ENCODE results near the gene ATP5F1E.
"Not testable (repeated sequence)": the region's sequence is repeated elsewhere in the genome, so short reads cannot be mapped to it uniquely, and the experiment has no call there.

Gene ATP5F1E

GRCh38 chr20:58988565-58988882, 43.6 kb downstream of the ATP5F1E start:
- DNase-seq (ENCODE audit: low spot score) = no peak

- DNase-seq (ENCODE audit: low spot score) = no peak
Measured at GRCh38 chr20:58987790-58988564, 44.2 kb downstream of the ATP5F1E start.

GRCh38 chr20:58986968-58987517, 45.1 kb downstream of the ATP5F1E start:
- DNase-seq (ENCODE audit: low spot score) = no peak

GRCh38 chr20:58986286-58986967, 45.7 kb downstream of the ATP5F1E start:
- no peak for DNase-seq (ENCODE audit: low spot score)

- no peak for DNase-seq (ENCODE audit: low spot score)
Measured at GRCh38 chr20:58985656-58986055, 46.5 kb downstream of the ATP5F1E start.

- no peak for DNase-seq (ENCODE audit: low spot score)
Measured at GRCh38 chr20:58984691-58985090, 47.4 kb downstream of the ATP5F1E start.

GRCh38 chr20:58983115-58983468, 49.0 kb downstream of the ATP5F1E start:
- DNase-seq (ENCODE audit: low spot score) = not testable (repeated sequence)

GRCh38 chr20:58982406-58983114, 49.6 kb downstream of the ATP5F1E start:
- no peak for DNase-seq (ENCODE audit: low spot score)

- DNase-seq (ENCODE audit: low spot score) = no peak
Measured at GRCh38 chr20:58981628-58982364, 50.3 kb downstream of the ATP5F1E start.

GRCh38 chr20:58980711-58981627, 51.2 kb downstream of the ATP5F1E start, which contains the start of gene NELFCD:
TSS of gene NELFCD (plus strand) at chr20:58981256. CDS start at chr20:58981310, 54 bp downstream.
- peak; percentile 92 for DNase-seq (ENCODE audit: low spot score)

GRCh38 chr20:58978351-58979190, 53.6 kb downstream of the ATP5F1E start:
- no peak for DNase-seq (ENCODE audit: low spot score)

GRCh38 chr20:58976061-58976730, 55.9 kb downstream of the ATP5F1E start:
- peak; percentile 13 for DNase-seq (ENCODE audit: low spot score)

Measured in ecto neural progenitor cell (in vitro differentiated cells).